SU-DHL-6 (cell line): ENCODE results near the gene DDX28.
"Not testable (repeated sequence)": the region's sequence is repeated elsewhere in the genome, so short reads cannot be mapped to it uniquely, and the experiment has no call there.

Experiments used
- CTCF ChIP-seq: fragments of 200-600 bp; sonication (generic); IDR thresholded peaks from one replicate; pipeline ENCODE4 v1.5.1; 2017; ENCODE audit warnings: antibody characterized with exemption, mild to moderate bottlenecking, low read length, moderate library complexity; ENCODE audit not compliant: insufficient read depth, poor library complexity, severe bottlenecking
- EZH2phosphoT487 ChIP-seq: fragments of 200-600 bp; sonication (generic), shearing (Covaris generic); conservative IDR thresholded peaks from 2 replicates; pipeline ENCODE4 v1.6.1; 2018; ENCODE audit warnings: mild to moderate bottlenecking, antibody characterized with exemption, low read length, moderate library complexity, mixed read lengths

DNA sequence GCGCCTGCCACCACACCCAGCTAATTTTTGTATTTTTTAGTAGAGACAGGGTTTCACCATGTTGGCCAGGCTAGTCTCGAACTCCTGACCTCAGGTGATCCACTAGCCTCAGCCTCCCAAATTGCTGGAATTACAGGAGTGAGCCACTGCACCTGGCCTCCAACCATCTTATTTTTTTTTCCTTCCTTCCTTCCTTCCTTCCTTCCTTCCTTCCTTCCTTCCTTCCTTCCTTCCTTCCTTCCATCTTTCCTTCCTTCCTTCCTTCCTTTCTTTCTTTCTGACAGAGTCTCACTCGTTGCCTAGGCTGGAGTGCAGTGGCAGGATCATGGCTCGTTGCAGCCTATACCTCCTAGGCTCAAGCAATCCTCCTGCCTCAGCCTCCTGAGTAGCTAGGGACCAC is 13.2 kb downstream of the DDX28 start:
- TF ChIP-seq CTCF, EZH2phosphoT487: not testable (repeated sequence)
